Naive B cell (primary cell): Measurements from ENCODE around the gene DCP1A. TPM values are rescaled to one million over a fixed set of nuclear protein-coding genes. Genes with fewer than 3 reads are reported as not detected.
"Not testable (repeated sequence)": the region's sequence is repeated elsewhere in the genome, so short reads cannot be mapped to it uniquely, and the experiment has no call there.

Source experiments
- ATAC-seq, 2 donors: fragments of 150-1000 bp; cut with Tn5 transposase; 2 replicates each; pipeline ENCODE4 v1.10.0; 2021; ENCODE audit warnings: low read depth in 2 of 2, mild to moderate bottlenecking in 2 of 2, moderate library complexity in 2 of 2
- DNase-seq: peaks from one replicate; pipeline ENCODE4 v3.0.0; 2022
- H3K27ac Mint-ChIP-seq, 6 donors: one replicate each; pipeline ENCODE4 v1.8.0; 2020 to 2022; ENCODE audit warnings: mild to moderate bottlenecking in 6 of 6, mixed read lengths in 6 of 6, moderate library complexity in 5 of 6, inconsistent platforms in 2 of 6
- H3K27me3 Mint-ChIP-seq, 3 donors: one replicate each; pipeline ENCODE4 v1.8.0; 2021 to 2022; ENCODE audit warnings: mixed read lengths in 3 of 3, mild to moderate bottlenecking in 1 of 3
- H3K36me3 Mint-ChIP-seq, 2 donors: one replicate each; pipeline ENCODE4 v1.8.0; 2020 to 2022; ENCODE audit warnings: mixed read lengths in 2 of 2, inconsistent platforms in 1 of 2, mild to moderate bottlenecking in 1 of 2
- H3K4me1 Mint-ChIP-seq, 3 donors: one replicate each; pipeline ENCODE4 v1.8.0; 2020 to 2022; ENCODE audit warnings: mixed read lengths in 3 of 3, inconsistent platforms in 1 of 3, mild to moderate bottlenecking in 1 of 3, moderate library complexity in 1 of 3
- H3K4me3 Mint-ChIP-seq, 8 donors: one replicate each; pipeline ENCODE4 v1.8.0; 2020 to 2022; ENCODE audit warnings: mild to moderate bottlenecking in 8 of 8, mixed read lengths in 8 of 8, moderate library complexity in 8 of 8, inconsistent platforms in 2 of 8
- H3K9me3 Mint-ChIP-seq, 7 donors: one replicate each; pipeline ENCODE4 v1.8.0; 2020 to 2022; ENCODE audit warnings: mixed read lengths in 7 of 7, mild to moderate bottlenecking in 5 of 7, inconsistent platforms in 2 of 7, moderate library complexity in 1 of 7
- polyA plus RNA-seq, 6 donors: library from polyadenylated mRNA; unstranded; fragments of 300-500 nt; fragmentation: Illumina TruSeq; gene quantifications; one replicate each; pipeline ENCODE4 v1.2.3, GENCODE V29; 2021; ENCODE audit warnings: low read depth in 6 of 6

DCP1A gene
- polyA plus RNA-seq, 6 donors from 2014 or later: 55.7 to 95.6 (median 80.8) TPM

- H3K4me1 Mint-ChIP-seq: peaks cover 30 to 44% (median 41%) of the 10 kb centered on the region in 3 donors
- no peaks in the 10 kb centered on the region for H3K9me3 Mint-ChIP-seq
- peak; percentile 75 to 79 for ATAC-seq
- H3K27ac Mint-ChIP-seq: peak within 1 kb of the TSS; percentile 72 to 93 (median 90)
- no peaks in the 10 kb centered on the region for H3K27me3 Mint-ChIP-seq
- DNase-seq: peak; percentile 69
- peak within 1 kb of the TSS; percentile 87 to 94 (median 90) for H3K4me3 Mint-ChIP-seq
- H3K36me3 Mint-ChIP-seq: no peaks in the 10 kb centered on the region
Measured at GRCh38 chr3:53255775-53256703, 91.3 kb downstream of the DCP1A start, which contains the start of gene TKT. Gene TKT (minus strand): TSS chr3:53256022. CDS start chr3:53255942, 80 bp downstream.

GRCh38 chr3:53255423-53255774, 91.9 kb downstream of the DCP1A start:
- Mint-ChIP-seq H3K9me3 (no peaks in the 10 kb centered on the region), H3K4me1 (peaks cover 30 to 51% (median 48%) of the 10 kb centered on the region in 3 donors), H3K27ac (peak overlapping the region in 5 of 6 donors; percentile 64 to 91 (median 81)), H3K27me3 (no peaks in the 10 kb centered on the region), H3K4me3 (peak overlapping the region; percentile 87 to 94 (median 90)), H3K36me3 (no peaks in the 10 kb centered on the region)
- ATAC-seq (peak; percentile 59 to 63), DNase-seq (peak; percentile 51)

DNA sequence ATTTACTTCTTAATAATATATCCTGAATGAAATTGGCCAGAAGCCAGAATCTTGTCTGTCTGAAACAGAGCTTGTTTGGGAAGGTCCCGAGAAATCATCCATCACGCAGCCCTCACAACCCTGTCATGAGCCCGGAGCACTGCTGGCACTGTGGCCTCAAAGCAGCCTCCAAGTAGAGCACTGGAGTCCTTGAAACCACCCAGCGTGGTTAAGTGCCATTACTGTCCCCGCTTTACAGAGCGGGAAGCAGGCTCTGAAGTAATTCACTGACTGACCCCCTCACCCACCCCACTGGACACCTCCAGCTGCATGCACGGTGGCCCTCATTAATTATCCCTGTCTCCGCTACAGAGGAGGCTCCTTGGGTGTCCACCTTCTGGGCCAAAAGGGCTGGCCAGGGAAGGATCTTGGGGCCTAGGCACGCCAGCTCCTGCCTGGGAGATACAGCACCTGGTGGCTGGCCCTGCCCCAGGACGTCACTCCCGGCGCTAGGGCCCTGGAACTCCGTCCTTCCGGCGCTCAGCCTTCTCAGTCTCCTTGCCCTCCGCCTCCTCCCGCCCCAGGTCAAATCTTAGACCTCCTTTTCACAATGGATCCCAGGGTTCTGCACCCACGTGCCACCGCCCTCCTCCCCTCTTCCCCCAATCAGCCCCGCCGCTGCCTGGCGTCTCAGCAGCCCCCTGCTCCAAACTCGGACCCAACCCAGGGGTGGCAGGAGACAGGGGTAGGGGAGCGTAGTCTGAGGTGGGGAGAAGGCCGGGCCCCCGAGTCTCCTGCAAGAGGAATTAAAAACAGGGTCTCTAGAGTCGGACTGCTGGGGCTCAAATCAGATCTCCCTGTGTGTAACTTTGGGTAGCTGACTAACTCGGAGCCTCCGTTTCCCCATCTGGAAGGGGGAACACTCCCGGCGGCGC, 92.6 kb downstream of the DCP1A start:
- ATAC-seq: peak; percentile 18 to 33
- H3K9me3 Mint-ChIP-seq: no peaks in the 10 kb centered on the region
- peak; percentile 30 for DNase-seq
- H3K27me3 Mint-ChIP-seq: no peaks in the 10 kb centered on the region
- peak overlapping the region; percentile 87 to 94 (median 90) for H3K4me3 Mint-ChIP-seq
- peak overlapping the region; percentile 72 to 92 (median 84) for H3K27ac Mint-ChIP-seq
- no peaks in the 10 kb centered on the region for H3K36me3 Mint-ChIP-seq
- peaks cover 31 to 57% (median 54%) of the 10 kb centered on the region in 3 donors for H3K4me1 Mint-ChIP-seq

DNA sequence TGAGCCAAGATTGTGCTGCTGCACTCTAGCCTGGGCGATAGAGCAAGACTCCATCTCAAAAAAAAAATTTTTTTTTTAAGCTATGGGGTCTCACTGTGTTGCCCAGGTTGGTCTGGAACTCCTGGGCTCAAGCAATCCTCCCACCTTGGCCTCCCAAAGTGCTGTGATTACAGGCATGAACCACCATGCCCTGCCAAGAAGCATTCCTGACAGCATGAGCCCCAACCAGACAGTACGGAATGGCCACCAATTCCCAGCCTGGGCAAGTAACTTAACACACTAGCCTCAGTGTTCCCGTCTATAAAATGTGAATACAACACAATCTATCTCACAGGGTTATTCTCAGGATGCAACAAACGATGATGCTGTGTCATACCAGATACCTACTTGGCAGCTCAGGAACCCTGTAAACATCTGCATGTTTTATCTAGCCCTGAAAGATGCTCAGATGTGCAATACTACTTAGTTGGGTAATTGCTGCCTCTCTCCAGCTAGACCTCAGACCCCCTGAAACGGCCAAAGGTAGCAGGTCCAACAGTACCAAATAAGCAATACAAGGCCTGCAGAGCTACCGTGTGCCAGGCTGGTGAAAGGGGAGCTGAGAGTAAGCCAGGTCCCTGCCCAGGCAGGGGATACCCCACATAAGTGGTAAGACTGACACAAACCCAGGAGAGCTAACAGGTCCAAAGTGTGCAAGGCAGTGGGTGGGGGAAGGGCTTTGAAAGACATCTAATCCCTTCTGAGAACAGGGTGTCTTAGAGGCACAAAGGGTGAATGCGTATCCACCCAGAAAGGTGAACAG, 93.4 kb downstream of the DCP1A start:
- ATAC-seq (no peak), DNase-seq (no peak)
- H3K27me3 Mint-ChIP-seq: no peaks in the 10 kb centered on the region
- peaks cover 37 to 64% (median 61%) of the 10 kb centered on the region in 3 donors for H3K4me1 Mint-ChIP-seq
- no peaks in the 10 kb centered on the region for H3K9me3 Mint-ChIP-seq
- H3K27ac Mint-ChIP-seq: peak overlapping the region in 3 of 6 donors; percentile 62 to 92 (median 82)
- peak overlapping the region; percentile 87 to 94 (median 90) for H3K4me3 Mint-ChIP-seq
- H3K36me3 Mint-ChIP-seq: no peaks in the 10 kb centered on the region

- Mint-ChIP-seq H3K4me1 (peaks cover 41 to 72% (median 66%) of the 10 kb centered on the region in 3 donors), H3K4me3 (peak overlapping the region in 6 of 8 donors; percentile 16 to 80 (median 46))
- not testable (repeated sequence) for H3K36me3 Mint-ChIP-seq
Measured at GRCh38 chr3:53252947-53253322, 94.4 kb downstream of the DCP1A start.

DNA sequence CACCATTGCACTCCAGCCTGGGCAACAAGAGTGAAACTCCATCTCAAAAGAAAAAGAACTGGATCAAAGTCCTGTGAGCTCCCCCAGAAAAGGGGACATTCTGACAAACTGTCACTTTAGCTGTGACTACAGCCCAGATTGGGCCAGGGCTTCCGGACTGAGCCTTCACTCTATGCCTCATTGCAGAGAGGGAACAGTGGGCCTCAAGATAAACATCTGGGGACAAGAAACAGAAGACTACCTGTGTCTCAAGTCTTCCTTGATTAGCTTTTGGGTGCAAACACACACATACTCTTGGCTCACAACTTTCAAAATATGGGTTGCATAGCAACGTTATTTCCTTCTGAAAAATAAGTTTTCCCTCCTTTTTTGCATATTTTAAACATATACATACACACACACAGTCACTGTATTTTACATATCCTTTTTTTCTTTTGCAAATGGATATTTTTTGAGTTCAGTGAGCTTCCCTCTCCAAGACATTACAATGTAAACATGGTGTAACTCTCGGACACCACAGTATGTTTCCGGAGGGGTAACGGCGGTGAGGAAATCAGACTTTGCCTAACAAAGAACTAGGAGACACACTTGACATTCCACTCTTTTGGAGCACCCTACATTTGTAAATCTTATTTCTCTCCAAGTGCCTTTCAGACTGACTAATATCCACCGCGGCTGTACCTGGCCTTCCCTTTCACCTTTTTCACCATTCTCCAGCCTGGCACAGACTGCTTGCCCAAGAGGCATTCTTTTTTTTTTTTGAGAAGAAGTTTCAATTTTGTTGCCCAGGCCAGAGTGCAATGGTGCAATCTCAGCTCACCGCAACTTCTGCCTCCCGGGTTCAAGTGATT, 95.0 kb downstream of the DCP1A start:
- H3K27ac Mint-ChIP-seq: peak overlapping the region; percentile 58 to 93 (median 78)
- H3K9me3 Mint-ChIP-seq: no peaks in the 10 kb centered on the region
- H3K27me3 Mint-ChIP-seq: no peaks in the 10 kb centered on the region
- peak overlapping the region in 7 of 8 donors; percentile 16 to 80 (median 46) for H3K4me3 Mint-ChIP-seq
- H3K4me1 Mint-ChIP-seq: peaks cover 46 to 76% (median 71%) of the 10 kb centered on the region in 3 donors
- H3K36me3 Mint-ChIP-seq: no peaks in the 10 kb centered on the region
- DNase-seq (no peak), ATAC-seq (no peak)

More at GRCh38 chr3:53252947-53253322, 94.4 kb downstream of the DCP1A start:
- H3K27me3 Mint-ChIP-seq, ATAC-seq, DNase-seq, H3K9me3 Mint-ChIP-seq: not testable (repeated sequence)
- H3K27ac Mint-ChIP-seq: peak overlapping the region in 2 of 6 donors; percentile 76 to 80

- DNase-seq: no peak
- Mint-ChIP-seq H3K27me3 (no peaks in the 10 kb centered on the region), H3K4me3 (peak overlapping the region in 3 of 8 donors; percentile 27 to 56 (median 41))
Measured at GRCh38 chr3:53250881-53251605, 96.3 kb downstream of the DCP1A start.

GRCh38 chr3:53250453-53250852, 96.9 kb downstream of the DCP1A start:
- DNase-seq (no peak), ATAC-seq (no peak)
- H3K27ac Mint-ChIP-seq: peak overlapping the region in 4 of 6 donors; percentile 14 to 82 (median 77)
- H3K27me3 Mint-ChIP-seq: no peaks in the 10 kb centered on the region
- peaks cover 46 to 72% (median 71%) of the 10 kb centered on the region in 3 donors for H3K4me1 Mint-ChIP-seq
- no peaks in the 10 kb centered on the region for H3K9me3 Mint-ChIP-seq
- no peaks in the 10 kb centered on the region for H3K36me3 Mint-ChIP-seq
- H3K4me3 Mint-ChIP-seq: no peak overlapping the region

More at GRCh38 chr3:53250881-53251605, 96.3 kb downstream of the DCP1A start:
- H3K27ac Mint-ChIP-seq: peak overlapping the region in 5 of 6 donors; percentile 28 to 88 (median 82)
- no peaks in the 10 kb centered on the region for H3K9me3 Mint-ChIP-seq
- ATAC-seq: no peak
- no peaks in the 10 kb centered on the region for H3K36me3 Mint-ChIP-seq
- H3K4me1 Mint-ChIP-seq: peaks cover 46 to 72% (median 71%) of the 10 kb centered on the region in 3 donors

DNA sequence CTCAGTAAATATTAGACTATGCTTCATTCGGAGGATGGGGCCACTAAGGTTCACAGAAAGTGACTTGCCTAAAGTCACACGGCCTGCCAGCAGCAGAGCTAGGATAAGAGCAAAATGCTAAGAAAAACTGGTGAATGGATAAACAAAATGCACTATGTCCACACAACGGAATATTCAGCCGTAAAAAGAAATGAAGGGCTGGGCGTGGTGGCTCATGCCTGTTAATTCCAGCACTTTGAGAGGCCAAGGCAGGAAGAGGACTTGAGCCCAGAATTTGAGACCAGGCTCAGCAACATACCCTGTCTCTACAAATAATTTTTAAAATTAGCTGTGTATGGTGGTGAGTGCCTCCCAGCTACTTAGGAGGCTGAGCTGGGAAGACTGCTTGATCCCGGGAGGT, 99.2 kb downstream of the DCP1A start:
- Mint-ChIP-seq H3K36me3 (no peaks in the 10 kb centered on the region), H3K27me3 (no peaks in the 10 kb centered on the region), H3K4me3 (peak overlapping the region in 2 of 8 donors; percentile 50 to 66), H3K27ac (peak overlapping the region in 2 of 6 donors; percentile 18 to 52), H3K9me3 (no peaks in the 10 kb centered on the region), H3K4me1 (peaks cover 34 to 57% (median 56%) of the 10 kb centered on the region in 3 donors)
- ATAC-seq (no peak), DNase-seq (no peak)

DNA sequence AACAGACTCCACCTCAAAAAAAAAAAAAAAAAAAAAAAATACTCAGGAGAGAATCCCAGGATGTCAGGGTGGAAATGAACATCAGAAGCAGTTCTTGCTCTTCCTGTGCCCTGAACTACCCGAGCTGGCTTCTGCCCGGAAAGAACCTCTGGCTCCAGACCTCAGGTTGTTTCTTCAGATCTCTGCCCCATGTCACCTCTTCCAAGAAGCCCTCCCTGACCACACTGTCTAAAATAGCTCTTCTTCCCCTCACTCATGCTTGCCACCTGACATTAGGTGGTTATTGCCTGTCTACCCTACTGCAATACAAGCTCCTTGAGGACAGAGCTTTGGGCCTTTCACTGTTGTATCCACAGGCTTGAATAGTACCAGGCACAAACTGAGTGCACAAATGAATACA, 99.7 kb downstream of the DCP1A start:
- H3K36me3 Mint-ChIP-seq: no peaks in the 10 kb centered on the region
- H3K9me3 Mint-ChIP-seq: no peaks in the 10 kb centered on the region
- peak overlapping the region in 1 of 6 donors; percentile 61 for H3K27ac Mint-ChIP-seq
- peaks cover 30 to 51% (median 51%) of the 10 kb centered on the region in 3 donors for H3K4me1 Mint-ChIP-seq
- DNase-seq (no peak), ATAC-seq (no peak)
- no peaks in the 10 kb centered on the region for H3K27me3 Mint-ChIP-seq
- H3K4me3 Mint-ChIP-seq: peak overlapping the region in 2 of 8 donors; percentile 36 to 74

GRCh38 chr3:53244271-53244670, 103.1 kb downstream of the DCP1A start:
- H3K36me3 Mint-ChIP-seq: peaks cover 0 to 4% of the 10 kb centered on the region in 2 donors
- H3K27ac Mint-ChIP-seq: peak overlapping the region in 1 of 6 donors; percentile 44
- no peak for ATAC-seq
- no peaks in the 10 kb centered on the region for H3K27me3 Mint-ChIP-seq
- DNase-seq: no peak
- H3K9me3 Mint-ChIP-seq: no peaks in the 10 kb centered on the region
- peaks cover 17 to 26% (median 17%) of the 10 kb centered on the region in 3 donors for H3K4me1 Mint-ChIP-seq
- no peak overlapping the region for H3K4me3 Mint-ChIP-seq
